GM12873 (cell line): ENCODE measurements around the gene IRF6.

Source experiments
- CTCF ChIP-seq: IDR thresholded peaks from 2 replicates; pipeline ENCODE4 v1.5.1; 2012; ENCODE audit warnings: low read depth, mild to moderate bottlenecking, moderate library complexity, low read length, control low read depth; ENCODE audit not compliant: insufficient read depth; ENCODE audit errors: missing control alignments

Gene IRF6

GRCh38 chr1:209769171-209769904, 36.6 kb downstream of the IRF6 start:
- TF ChIP-seq CTCF, result no peak

GRCh38 chr1:209768354-209768774, 37.6 kb downstream of the IRF6 start:
- no peak for TF ChIP-seq CTCF

GRCh38 chr1:209767706-209768105, 38.2 kb downstream of the IRF6 start:
- TF ChIP-seq CTCF, result no peak

- TF ChIP-seq CTCF, result no peak
Measured at GRCh38 chr1:209767096-209767495, 38.8 kb downstream of the IRF6 start.

- no peak for TF ChIP-seq CTCF
Measured at GRCh38 chr1:209766051-209766450, 39.9 kb downstream of the IRF6 start.

GRCh38 chr1:209761011-209761635, 44.8 kb downstream of the IRF6 start:
- TF ChIP-seq CTCF, result no peak

GRCh38 chr1:209759829-209760359, 46.0 kb downstream of the IRF6 start:
- no peak for TF ChIP-seq CTCF
